Measurements from ENCODE around the gene BNC2.

DNA sequence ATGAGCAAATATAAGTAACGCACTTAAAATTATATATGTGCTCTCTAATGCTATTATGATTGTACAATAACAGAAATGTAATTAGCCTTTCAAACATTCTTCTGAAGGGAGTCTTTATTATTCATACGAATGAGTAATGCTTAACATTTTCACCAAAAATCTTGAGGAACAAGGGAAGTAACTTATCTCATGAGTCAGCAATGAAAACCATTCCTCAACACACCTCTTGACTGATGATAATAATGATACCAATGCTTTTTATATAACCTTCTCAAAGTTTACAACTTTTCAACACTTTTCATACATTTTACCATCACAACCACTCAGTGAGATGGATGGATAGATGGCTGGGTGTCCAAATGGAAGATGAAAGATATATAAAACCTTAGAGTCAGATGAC lies 369.3 kb downstream of the BNC2 start:
- TF ChIP-seq RAD21 (IDR thresholded peaks at IDR 0.05; ENCODE audit: low read depth) (no peak), CREB1 (IDR thresholded peaks at IDR 0.05; ENCODE audit: low read depth) (no peak), CEBPB (IDR thresholded peaks at IDR 0.05) (no peak), FOXM1 (IDR thresholded peaks at IDR 0.05; ENCODE audit: borderline replicate concordance, low read depth) (no peak), YY1 (IDR thresholded peaks at IDR 0.05; ENCODE audit: low read depth) (no peak), TAF1 (IDR thresholded peaks at IDR 0.05; ENCODE audit: low read depth) (no peak), EP300 (IDR thresholded peaks at IDR 0.05; ENCODE audit: borderline replicate concordance) (no peak), EGR1 (IDR thresholded peaks at IDR 0.05) (no peak), TCF12 (IDR thresholded peaks at IDR 0.05; ENCODE audit: low read depth) (no peak)
- TF ChIP-seq, protein P1, sequence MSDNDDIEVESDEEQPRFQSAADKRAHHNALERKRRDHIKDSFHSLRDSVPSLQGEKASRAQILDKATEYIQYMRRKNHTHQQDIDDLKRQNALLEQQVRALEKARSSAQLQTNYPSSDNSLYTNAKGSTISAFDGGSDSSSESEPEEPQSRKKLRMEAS (IDR thresholded peaks at IDR 0.05): no peak
- TF ChIP-seq, protein P2, sequence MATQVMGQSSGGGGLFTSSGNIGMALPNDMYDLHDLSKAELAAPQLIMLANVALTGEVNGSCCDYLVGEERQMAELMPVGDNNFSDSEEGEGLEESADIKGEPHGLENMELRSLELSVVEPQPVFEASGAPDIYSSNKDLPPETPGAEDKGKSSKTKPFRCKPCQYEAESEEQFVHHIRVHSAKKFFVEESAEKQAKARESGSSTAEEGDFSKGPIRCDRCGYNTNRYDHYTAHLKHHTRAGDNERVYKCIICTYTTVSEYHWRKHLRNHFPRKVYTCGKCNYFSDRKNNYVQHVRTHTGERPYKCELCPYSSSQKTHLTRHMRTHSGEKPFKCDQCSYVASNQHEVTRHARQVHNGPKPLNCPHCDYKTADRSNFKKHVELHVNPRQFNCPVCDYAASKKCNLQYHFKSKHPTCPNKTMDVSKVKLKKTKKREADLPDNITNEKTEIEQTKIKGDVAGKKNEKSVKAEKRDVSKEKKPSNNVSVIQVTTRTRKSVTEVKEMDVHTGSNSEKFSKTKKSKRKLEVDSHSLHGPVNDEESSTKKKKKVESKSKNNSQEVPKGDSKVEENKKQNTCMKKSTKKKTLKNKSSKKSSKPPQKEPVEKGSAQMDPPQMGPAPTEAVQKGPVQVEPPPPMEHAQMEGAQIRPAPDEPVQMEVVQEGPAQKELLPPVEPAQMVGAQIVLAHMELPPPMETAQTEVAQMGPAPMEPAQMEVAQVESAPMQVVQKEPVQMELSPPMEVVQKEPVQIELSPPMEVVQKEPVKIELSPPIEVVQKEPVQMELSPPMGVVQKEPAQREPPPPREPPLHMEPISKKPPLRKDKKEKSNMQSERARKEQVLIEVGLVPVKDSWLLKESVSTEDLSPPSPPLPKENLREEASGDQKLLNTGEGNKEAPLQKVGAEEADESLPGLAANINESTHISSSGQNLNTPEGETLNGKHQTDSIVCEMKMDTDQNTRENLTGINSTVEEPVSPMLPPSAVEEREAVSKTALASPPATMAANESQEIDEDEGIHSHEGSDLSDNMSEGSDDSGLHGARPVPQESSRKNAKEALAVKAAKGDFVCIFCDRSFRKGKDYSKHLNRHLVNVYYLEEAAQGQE (IDR thresholded peaks at IDR 0.05; ENCODE audit: low read depth): no peak
- TF ChIP-seq, protein P3, sequence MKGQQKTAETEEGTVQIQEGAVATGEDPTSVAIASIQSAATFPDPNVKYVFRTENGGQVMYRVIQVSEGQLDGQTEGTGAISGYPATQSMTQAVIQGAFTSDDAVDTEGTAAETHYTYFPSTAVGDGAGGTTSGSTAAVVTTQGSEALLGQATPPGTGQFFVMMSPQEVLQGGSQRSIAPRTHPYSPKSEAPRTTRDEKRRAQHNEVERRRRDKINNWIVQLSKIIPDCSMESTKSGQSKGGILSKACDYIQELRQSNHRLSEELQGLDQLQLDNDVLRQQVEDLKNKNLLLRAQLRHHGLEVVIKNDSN (IDR thresholded peaks at IDR 0.05): no peak

All from Ishikawa (cell line).